ENCODE results near the gene VMP1. TPM values are rescaled to one million over a fixed set of nuclear protein-coding genes. Genes with fewer than 3 reads are reported as not detected.
"Not testable (repeated sequence)": the region's sequence is repeated elsewhere in the genome, so short reads cannot be mapped to it uniquely, and the experiment has no call there.

Gene VMP1
- polyA plus RNA-seq, 3 donors from 2014 or later = 61.5 to 81.4 (median 66.7) TPM

GRCh38 chr17:59873414-59873813 lies 166.0 kb downstream of the VMP1 start:
- peaks cover 9 to 21% (median 20%) of the 10 kb centered on the region in 3 donors for H3K36me3 Mint-ChIP-seq
- H3K27me3 Mint-ChIP-seq (ENCODE audit: low read depth in 3 of 3); H3K9me3 Mint-ChIP-seq; H3K4me3 Mint-ChIP-seq; H3K4me1 Mint-ChIP-seq; DNase-seq; H3K27ac Mint-ChIP-seq: not testable (repeated sequence)

- no peaks in the 10 kb centered on the region for H3K9me3 Mint-ChIP-seq
- H3K36me3 Mint-ChIP-seq = peaks cover 9 to 21% (median 20%) of the 10 kb centered on the region in 3 donors
- H3K27ac Mint-ChIP-seq = no peak overlapping the region
- no peaks in the 10 kb centered on the region for H3K27me3 Mint-ChIP-seq (ENCODE audit: low read depth in 3 of 3)
- DNase-seq = no peak
- H3K4me1 Mint-ChIP-seq = no peaks in the 10 kb centered on the region
- no peak overlapping the region for H3K4me3 Mint-ChIP-seq
These were observed 166.9 kb downstream of the VMP1 start for GRCh38 chr17:59874376-59874775.

- H3K27me3 Mint-ChIP-seq (ENCODE audit: low read depth in 3 of 3) = no peaks in the 10 kb centered on the region
- H3K4me3 Mint-ChIP-seq = no peak overlapping the region
- H3K9me3 Mint-ChIP-seq = no peaks in the 10 kb centered on the region
- no peak overlapping the region for H3K27ac Mint-ChIP-seq
- DNase-seq = no peak
- H3K36me3 Mint-ChIP-seq = peaks cover 13 to 26% (median 21%) of the 10 kb centered on the region in 3 donors
- H3K4me1 Mint-ChIP-seq = no peaks in the 10 kb centered on the region
These were observed 168.7 kb downstream of the VMP1 start for GRCh38 chr17:59876107-59876506.

- no peak overlapping the region for H3K4me3 Mint-ChIP-seq
- no peaks in the 10 kb centered on the region for H3K9me3 Mint-ChIP-seq
- no peak for DNase-seq
- no peak overlapping the region for H3K27ac Mint-ChIP-seq
- peaks cover 13 to 21% (median 16%) of the 10 kb centered on the region in 3 donors for H3K36me3 Mint-ChIP-seq
- H3K4me1 Mint-ChIP-seq = no peaks in the 10 kb centered on the region
- H3K27me3 Mint-ChIP-seq (ENCODE audit: low read depth in 3 of 3) = no peaks in the 10 kb centered on the region
These were observed 170.5 kb downstream of the VMP1 start for GRCh38 chr17:59877965-59878364.

GRCh38 chr17:59878624-59879023 lies 171.2 kb downstream of the VMP1 start:
- no peaks in the 10 kb centered on the region for H3K9me3 Mint-ChIP-seq
- no peak overlapping the region for H3K27ac Mint-ChIP-seq
- peaks cover 13 to 21% (median 16%) of the 10 kb centered on the region in 3 donors for H3K36me3 Mint-ChIP-seq
- no peak for DNase-seq
- H3K4me3 Mint-ChIP-seq = no peak overlapping the region
- no peaks in the 10 kb centered on the region for H3K4me1 Mint-ChIP-seq
- H3K27me3 Mint-ChIP-seq (ENCODE audit: low read depth in 3 of 3) = no peaks in the 10 kb centered on the region

- peaks cover 0 to 2% (median 1%) of the 10 kb centered on the region in 3 donors for H3K27me3 Mint-ChIP-seq (ENCODE audit: low read depth in 3 of 3)
- DNase-seq = no peak
- H3K4me3 Mint-ChIP-seq = no peak overlapping the region
- peaks cover 6 to 14% of the 10 kb centered on the region in 2 donors for H3K4me1 Mint-ChIP-seq
- H3K9me3 Mint-ChIP-seq = no peaks in the 10 kb centered on the region
- peaks cover 11 to 21% (median 16%) of the 10 kb centered on the region in 3 donors for H3K36me3 Mint-ChIP-seq
- no peak overlapping the region for H3K27ac Mint-ChIP-seq
These were observed 177.4 kb downstream of the VMP1 start for GRCh38 chr17:59884861-59885260.

- no peak for DNase-seq
- Mint-ChIP-seq H3K9me3 (no peaks in the 10 kb centered on the region), H3K4me3 (no peak overlapping the region), H3K36me3 (peaks cover 6 to 16% (median 12%) of the 10 kb centered on the region in 3 donors), H3K27ac (peak overlapping the region in 5 of 6 donors; percentile 6 to 47 (median 29)), H3K4me1 (peaks cover 26 to 40% of the 10 kb centered on the region in 2 donors), H3K27me3 (ENCODE audit: low read depth in 3 of 3) (peaks cover 4 to 13% (median 10%) of the 10 kb centered on the region in 3 donors)
These were observed 180.8 kb downstream of the VMP1 start for GRCh38 chr17:59888145-59888750.

GRCh38 chr17:59890720-59891119 lies 183.3 kb downstream of the VMP1 start:
- Mint-ChIP-seq H3K4me3 (peak overlapping the region; percentile 7 to 67 (median 42)), H3K4me1 (peaks cover 43 to 57% of the 10 kb centered on the region in 2 donors), H3K36me3 (peaks cover 6 to 11% (median 8%) of the 10 kb centered on the region in 3 donors), H3K27ac (peak overlapping the region in 5 of 6 donors; percentile 1 to 73 (median 49)), H3K9me3 (no peaks in the 10 kb centered on the region), H3K27me3 (ENCODE audit: low read depth in 3 of 3) (peaks cover 3 to 14% (median 12%) of the 10 kb centered on the region in 3 donors)
- DNase-seq = no peak

Other genes with a start within 250 kb of the VMP1 start
- 10 to 100 TPM; 22.1 to 26.4 (median 25.0) TPM for gene DHX40, start 142.0 kb upstream of the VMP1 start, polyA plus RNA-seq
- gene CLTC, start 87.8 kb upstream of the VMP1 start, polyA plus RNA-seq = 10 to 100 TPM; 33.9 to 65.6 (median 45.4) TPM
- 10 to 100 TPM in 2 of 3 donors, 1 to 10 TPM in 1; 6.0 to 20.7 (median 13.5) TPM for gene PTRH2, start 224 bp upstream of the VMP1 start, polyA plus RNA-seq
- gene TUBD1, start 185.3 kb downstream of the VMP1 start, polyA plus RNA-seq = 10 to 100 TPM in 2 of 3 donors, 1 to 10 TPM in 1; 8.8 to 12.7 (median 10.1) TPM
- 10 to 100 TPM; 10.4 to 24.7 (median 14.5) TPM for gene RPS6KB1, start 185.5 kb downstream of the VMP1 start, polyA plus RNA-seq

Data from immature natural killer cell (primary cell).